22Rv1 (cell line): ENCODE data around the gene PCSK7.

ENCODE experiments used
- CTCF ChIP-seq: fragments of 450-650 bp; IDR thresholded peaks from 2 replicates; pipeline ENCODE4 v1.5.1; 2017; ENCODE audit warnings: mild to moderate bottlenecking
- ZFX ChIP-seq: fragments of 450-650 bp; IDR thresholded peaks from 2 replicates; pipeline ENCODE4 v1.6.1; 2017; ENCODE audit warnings: antibody characterized with exemption, borderline replicate concordance

DNA sequence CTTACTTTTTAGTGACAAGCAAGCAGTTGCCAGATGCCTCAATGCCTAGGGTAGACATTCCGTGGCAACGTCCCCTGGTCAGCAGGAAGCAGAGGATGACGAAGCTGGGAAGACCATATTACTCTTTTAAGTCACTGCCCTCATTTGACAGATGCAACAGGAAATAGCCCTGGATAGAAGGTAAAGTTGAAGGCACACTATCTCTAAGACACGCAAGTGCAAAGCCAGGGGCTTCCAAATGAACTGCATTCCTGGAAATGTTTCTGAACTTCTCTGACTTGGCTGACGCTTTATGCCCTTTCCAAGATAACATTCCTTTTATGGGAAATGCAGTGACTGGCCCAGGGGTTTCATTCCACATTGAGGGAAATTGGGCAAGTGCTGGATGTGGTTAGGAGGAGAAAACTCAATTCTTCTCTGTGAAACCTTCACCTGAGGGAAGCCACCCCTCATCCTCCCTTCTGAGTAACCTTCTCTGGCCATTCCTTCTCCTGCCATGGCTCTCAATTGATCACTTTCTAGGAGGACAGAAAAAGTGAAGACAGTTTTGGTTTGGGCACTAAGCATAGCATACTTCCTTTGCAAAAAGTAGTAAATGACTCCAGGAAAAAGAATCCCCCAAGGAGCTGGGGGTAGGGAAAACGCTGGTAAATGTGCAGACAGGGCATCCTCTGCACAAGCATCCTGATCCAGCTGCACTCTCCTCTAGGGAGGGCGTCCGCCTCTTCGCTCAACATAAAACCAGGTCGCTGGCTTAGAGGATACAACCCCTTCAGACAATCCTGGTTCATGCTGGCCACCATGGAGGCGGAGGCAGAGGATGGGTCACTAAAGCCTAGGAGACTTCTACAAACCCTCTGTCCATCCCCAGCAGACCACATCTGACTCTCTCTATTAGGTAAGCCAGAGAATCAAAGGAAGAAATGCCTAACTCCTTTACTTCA, 14.5 kb downstream of the PCSK7 start:
- TF ChIP-seq CTCF = no peak
- TF ChIP-seq ZFX = no peak
